Epithelial cell of umbilical artery (primary cell): ENCODE results near the gene POLR2H. TPM values are rescaled to one million over a fixed set of nuclear protein-coding genes. Genes with fewer than 3 reads are reported as not detected.

ENCODE experiments used
- total RNA-seq: library from RNA; depleted of rRNA; stranded (reverse); fragments of >200 nt; gene quantifications from 2 replicates; pipeline ENCODE4 v1.2.3, GENCODE V29; 2014

Gene POLR2H
- 165 and 180 TPM in 2 replicates for total RNA-seq

GRCh38 chr3:184361532-184361931 is at the start of gene POLR2H, which contains the start of gene CLCN2:
TSS of gene POLR2H (plus strand) at chr3:184361710. CDS start at chr3:184363493, 1,783 bp downstream.
TSS of gene CLCN2 (minus strand) at chr3:184361605. CDS start at chr3:184361479, 126 bp downstream.

GRCh38 chr3:184314363-184314699 is 47.2 kb upstream of the POLR2H start, which contains the start of gene EIF4G1:
TSS of gene EIF4G1 (plus strand) at chr3:184314606. CDS start at chr3:184315797, 1,191 bp downstream.

GRCh38 chr3:184337399-184337714 is 24.2 kb upstream of the POLR2H start, which contains the start of gene FAM131A:
TSS of gene FAM131A (plus strand) at chr3:184337600. CDS start at chr3:184337631, 31 bp downstream.

GRCh38 chr3:184377882-184378445 is 16.5 kb downstream of the POLR2H start, which contains the start of gene THPO:
TSS of gene THPO (minus strand) at chr3:184378207. CDS start at chr3:184376259, 1,948 bp downstream.

GRCh38 chr3:184379358-184380184 is 18.1 kb downstream of the POLR2H start, which contains the start of gene CHRD:
TSS of gene CHRD (plus strand) at chr3:184380054. CDS start at chr3:184380319, 265 bp downstream.

Other genes starting within 250 kb of the POLR2H start
- gene EIF2B5, start 226.4 kb upstream of the POLR2H start, total RNA-seq, result 44.5 and 52.3 TPM in 2 replicates
- 18.5 and 19.6 TPM in 2 replicates for gene DVL3, start 206.3 kb upstream of the POLR2H start, total RNA-seq
- 351 and 389 TPM in 2 replicates for gene AP2M1, start 186.9 kb upstream of the POLR2H start, total RNA-seq
- 39.2 and 41.6 TPM in 2 replicates for gene ABCF3, start 175.5 kb upstream of the POLR2H start, total RNA-seq
- not detected in 2 replicates for gene VWA5B2, start 132.1 kb upstream of the POLR2H start, total RNA-seq
- 26.6 and 32.5 TPM in 2 replicates for gene ALG3, start 112.7 kb upstream of the POLR2H start, total RNA-seq
- gene EEF1AKMT4, start 112.0 kb upstream of the POLR2H start, total RNA-seq, result 3.6 and 5.8 TPM in 2 replicates
- gene CAMK2N2, start 100.2 kb upstream of the POLR2H start, total RNA-seq, result 0.15 TPM in 1 of 2 replicates, not detected in the other
- gene ECE2, start 85.7 kb upstream of the POLR2H start, total RNA-seq, result not detected in 2 replicates
- 534 and 651 TPM in 2 replicates for gene PSMD2, start 62.5 kb upstream of the POLR2H start, total RNA-seq
- gene EIF4G1, start 47.1 kb upstream of the POLR2H start, total RNA-seq, result 222 and 225 TPM in 2 replicates
- 30.9 and 37.1 TPM in 2 replicates for gene FAM131A, start 24.1 kb upstream of the POLR2H start, total RNA-seq
- 1.9 and 3.2 TPM in 2 replicates for gene CLCN2, start 105 bp upstream of the POLR2H start, total RNA-seq
- under 0.01 TPM in 1 of 2 replicates, not detected in the other for gene THPO, start 16.5 kb downstream of the POLR2H start, total RNA-seq
- gene CHRD, start 18.3 kb downstream of the POLR2H start, total RNA-seq, result 0.15 and 0.32 TPM in 2 replicates
- 0.15 TPM in 1 of 2 replicates, not detected in the other for gene EPHB3, start 200.1 kb downstream of the POLR2H start, total RNA-seq